ENCODE measurements around the gene KLHL29. TPM values are rescaled to one million over a fixed set of nuclear protein-coding genes. Genes with fewer than 3 reads are reported as not detected.

The KLHL29 gene
- polyA plus RNA-seq, 1 of the 3 experiments (the other 2 are of a cell fraction) = 4.6 TPM

GRCh38 chr2:23606968-23607367, 222.0 kb downstream of the KLHL29 start:
- TF ChIP-seq FOSL2 (IDR thresholded peaks at IDR 0.05; ENCODE audit: borderline replicate concordance, low read depth) (peak; percentile 49; the same call in 1 of the 2 replicates), IRF3 (IDR thresholded peaks at IDR 0.05; ENCODE audit: low read depth, low read length) (no peak), RXRA (IDR thresholded peaks at IDR 0.05; ENCODE audit: borderline replicate concordance, low read depth) (peak; percentile 50; the same call in 1 of the 2 replicates), EP300 (IDR thresholded peaks at IDR 0.05; ENCODE audit: borderline replicate concordance in 1 of 2, low read depth in 1 of 2, low read length in 1 of 2) (no peak; a peak in 1 of 4 replicates), JUND (IDR thresholded peaks at IDR 0.05) (peak; percentile 26), TCF12 (IDR thresholded peaks at IDR 0.05) (peak; percentile 59)
- no peak for DNase-seq
- peaks cover 0 to 8% of the 10 kb centered on the region in 2 experiments; a peak in 2 of 4 replicates for H3K4me1 ChIP-seq (ENCODE audit: control insufficient read depth in 1 of 2, insufficient read depth in 2 of 2, low read depth in 1 of 2, low read length in 1 of 2)
- no peaks in the 10 kb centered on the region for H3F3A ChIP-seq (replicated peaks; ENCODE audit: insufficient read depth)
- peaks cover 7% of the 10 kb centered on the region for H3K9me3 ChIP-seq
- H3K79me2 ChIP-seq (ENCODE audit: insufficient read depth) = no peaks in the 10 kb centered on the region
- CTCF ChIA-PET = interaction anchor here (0.7 to 1.2 kb wide), 3 partner anchors 13 to 91 kb away, joined by 3 to 4 read pairs (median 4); no protein-coding TSS in a partner anchor
- no peak overlapping the region for H2AFZ ChIP-seq (ENCODE audit: low read depth)
- no peak overlapping the region for H3K27ac ChIP-seq (ENCODE audit: low read depth in 2 of 2, low read length in 1 of 2)
- peaks cover 0 to 3% of the 10 kb centered on the region in 2 experiments for H3K36me3 ChIP-seq (replicated peaks in 1 of 2; ENCODE audit: control insufficient read depth in 1 of 2, insufficient read depth in 2 of 2, low read length in 1 of 2)
- H3K4me3 ChIP-seq (ENCODE audit: low read depth in 2 of 2, low read length in 1 of 2) = no peak overlapping the region
- POLR2A ChIA-PET = no interaction called here
- H3K4me2 ChIP-seq = no peak overlapping the region
- no peaks in the 10 kb centered on the region for H3K27me3 ChIP-seq (ENCODE audit: insufficient read depth)
- H4K20me1 ChIP-seq (ENCODE audit: insufficient read depth) = no peaks in the 10 kb centered on the region
- H3K9me2 ChIP-seq = no peaks in the 10 kb centered on the region
- H3K9ac ChIP-seq = no peak overlapping the region

GRCh38 chr2:23607925-23608324, 222.9 kb downstream of the KLHL29 start:
- Histone ChIP-seq H3F3A (replicated peaks; ENCODE audit: insufficient read depth) (no peaks in the 10 kb centered on the region), H3K9me2 (no peaks in the 10 kb centered on the region), H2AFZ (ENCODE audit: low read depth) (no peak overlapping the region), H3K36me3 (replicated peaks in 1 of 2; ENCODE audit: control insufficient read depth in 1 of 2, insufficient read depth in 2 of 2, low read length in 1 of 2) (peaks cover 0 to 6% of the 10 kb centered on the region in 2 experiments), H3K9me3 (peaks cover 11% of the 10 kb centered on the region), H3K79me2 (ENCODE audit: insufficient read depth) (no peaks in the 10 kb centered on the region), H3K27me3 (ENCODE audit: insufficient read depth) (no peaks in the 10 kb centered on the region), H3K4me3 (ENCODE audit: low read depth in 2 of 2, low read length in 1 of 2) (no peak overlapping the region), H4K20me1 (ENCODE audit: insufficient read depth) (no peaks in the 10 kb centered on the region), H3K9ac (no peak overlapping the region), H3K27ac (ENCODE audit: low read depth in 2 of 2, low read length in 1 of 2) (no peak overlapping the region), H3K4me1 (ENCODE audit: control insufficient read depth in 1 of 2, insufficient read depth in 2 of 2, low read depth in 1 of 2, low read length in 1 of 2) (peaks cover 0 to 1% of the 10 kb centered on the region in 2 experiments; a peak in 2 of 4 replicates), H3K4me2 (no peak overlapping the region)
- ChIA-PET POLR2A (no interaction called here), CTCF (interaction anchor here (1.1 to 2.8 kb wide), 2 partner anchors 16 to 21 kb away, joined by 4 to 8 read pairs; no protein-coding TSS in a partner anchor)
- TF ChIP-seq CHD2 (IDR thresholded peaks at IDR 0.05; ENCODE audit: low read length, partially characterized antibody) = no peak
- TF ChIP-seq SMC3 (IDR thresholded peaks at IDR 0.05; ENCODE audit: low read depth, low read length) = no peak
- TF ChIP-seq TCF12 (IDR thresholded peaks at IDR 0.05) = no peak
- TF ChIP-seq JUND (IDR thresholded peaks at IDR 0.05) = no peak
- TF ChIP-seq RXRA (IDR thresholded peaks at IDR 0.05; ENCODE audit: borderline replicate concordance, low read depth) = no peak
- TF ChIP-seq RFX5 (IDR thresholded peaks at IDR 0.05; ENCODE audit: low read length) = no peak
- TF ChIP-seq EP300 (IDR thresholded peaks at IDR 0.05; ENCODE audit: borderline replicate concordance in 1 of 2, low read depth in 1 of 2, low read length in 1 of 2) = no peak
- TF ChIP-seq ELF1 (IDR thresholded peaks at IDR 0.05) = no peak
- TF ChIP-seq USF2 (IDR thresholded peaks at IDR 0.05; ENCODE audit: borderline replicate concordance, low read depth, low read length) = no peak
- TF ChIP-seq MXI1 (IDR thresholded peaks at IDR 0.05; ENCODE audit: low read depth, low read length) = no peak
- TF ChIP-seq TAF1 (IDR thresholded peaks at IDR 0.05; ENCODE audit: borderline replicate concordance, low read depth, low read length) = no peak
- no peak for TF ChIP-seq NRF1 (IDR thresholded peaks at IDR 0.05; ENCODE audit: low read depth, low read length)
- 67% methylated on average over 3 of the region's 3 CpGs for WGBS (ENCODE audit: low lambda C conversion rate)
- no peak for DNase-seq

All from SK-N-SH (cell line).